ENCODE results near the gene ACRBP. TPM values are rescaled to one million over a fixed set of nuclear protein-coding genes. Genes with fewer than 3 reads are reported as not detected.

Gene ACRBP
- total RNA-seq, 2 experiments from 2014 or later = 4.4 to 9.4 TPM

- no peak overlapping the region for H3K27ac ChIP-seq (ENCODE audit: low read depth, low read length, poor library complexity, severe bottlenecking)
- ChIA-PET POLR2A (interaction anchor here (0.6 kb wide), 1 partner anchor 232 kb away, joined by 4 read pairs; no protein-coding TSS in a partner anchor), CTCF (ENCODE audit: unreplicated experiment) (no interaction called here)
- no peaks in the 10 kb centered on the region for H4K20me1 ChIP-seq (ENCODE audit: insufficient read depth, low read length)
- H3K4me2 ChIP-seq (ENCODE audit: low read length) = no peak overlapping the region
- H3K36me3 ChIP-seq (ENCODE audit: insufficient read depth, low read length) = peaks cover 56% of the 10 kb centered on the region
- TF ChIP-seq, protein P1, sequence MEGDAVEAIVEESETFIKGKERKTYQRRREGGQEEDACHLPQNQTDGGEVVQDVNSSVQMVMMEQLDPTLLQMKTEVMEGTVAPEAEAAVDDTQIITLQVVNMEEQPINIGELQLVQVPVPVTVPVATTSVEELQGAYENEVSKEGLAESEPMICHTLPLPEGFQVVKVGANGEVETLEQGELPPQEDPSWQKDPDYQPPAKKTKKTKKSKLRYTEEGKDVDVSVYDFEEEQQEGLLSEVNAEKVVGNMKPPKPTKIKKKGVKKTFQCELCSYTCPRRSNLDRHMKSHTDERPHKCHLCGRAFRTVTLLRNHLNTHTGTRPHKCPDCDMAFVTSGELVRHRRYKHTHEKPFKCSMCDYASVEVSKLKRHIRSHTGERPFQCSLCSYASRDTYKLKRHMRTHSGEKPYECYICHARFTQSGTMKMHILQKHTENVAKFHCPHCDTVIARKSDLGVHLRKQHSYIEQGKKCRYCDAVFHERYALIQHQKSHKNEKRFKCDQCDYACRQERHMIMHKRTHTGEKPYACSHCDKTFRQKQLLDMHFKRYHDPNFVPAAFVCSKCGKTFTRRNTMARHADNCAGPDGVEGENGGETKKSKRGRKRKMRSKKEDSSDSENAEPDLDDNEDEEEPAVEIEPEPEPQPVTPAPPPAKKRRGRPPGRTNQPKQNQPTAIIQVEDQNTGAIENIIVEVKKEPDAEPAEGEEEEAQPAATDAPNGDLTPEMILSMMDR (conservative IDR thresholded peaks at IDR 0.05; ENCODE audit: low read length) = no peak
- no peak for TF ChIP-seq EZH2phosphoT487 (IDR thresholded peaks at IDR 0.05; ENCODE audit: borderline replicate concordance, low read depth, low read length)
- H2AFZ ChIP-seq (ENCODE audit: low read length) = no peak overlapping the region
- H3K9me3 ChIP-seq (ENCODE audit: low read length) = no peaks in the 10 kb centered on the region
- no peaks in the 10 kb centered on the region for H3K9me2 ChIP-seq (ENCODE audit: insufficient read depth, low read length)
- BruUV-seq (replicated peaks) = no TSS peak
- intact Hi-C loops (cut with micrococcal nuclease; ENCODE audit: unreplicated experiment) = no loop called here
- H3K4me3 ChIP-seq (ENCODE audit: low read depth, low read length, poor library complexity, severe bottlenecking) = no peak overlapping the region
- H3K79me2 ChIP-seq (ENCODE audit: insufficient read depth, low read depth, low read length) = peaks cover 12% of the 10 kb centered on the region; the same call in 1 of the 2 replicates
- peaks cover 27% of the 10 kb centered on the region for H3K4me1 ChIP-seq (ENCODE audit: insufficient read depth, low read length, poor library complexity, severe bottlenecking)
- DNase-seq (ENCODE audit: low spot score) = no peak
Observed at GRCh38 chr12:6666211-6666610, 19.0 kb upstream of the ACRBP start.

DNA sequence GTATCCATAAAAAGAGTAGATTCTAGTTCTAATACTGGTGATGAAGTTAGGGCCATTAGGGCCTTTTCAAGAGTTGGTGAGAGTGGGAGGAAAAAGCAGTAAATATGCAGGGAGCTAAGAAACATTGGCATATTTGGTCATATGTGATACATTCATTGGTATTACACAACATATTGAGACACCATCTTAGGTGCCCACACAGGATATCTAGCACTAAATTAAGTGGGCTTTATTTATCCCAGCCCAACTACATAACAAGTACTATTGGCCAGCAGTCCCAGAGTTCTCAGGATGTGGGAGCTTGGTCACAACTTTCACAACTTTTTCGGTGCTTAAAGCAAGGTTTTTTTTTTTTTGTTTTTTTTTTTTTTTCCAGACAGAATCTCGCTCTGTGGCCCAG is 17.7 kb upstream of the ACRBP start:
- no peak for TF ChIP-seq EZH2phosphoT487 (IDR thresholded peaks at IDR 0.05; ENCODE audit: borderline replicate concordance, low read depth, low read length)
- TF ChIP-seq, protein P1 (conservative IDR thresholded peaks at IDR 0.05; ENCODE audit: low read length) = no peak
- Histone ChIP-seq H4K20me1 (ENCODE audit: insufficient read depth, low read length) (no peaks in the 10 kb centered on the region), H3K4me1 (ENCODE audit: insufficient read depth, low read length, poor library complexity, severe bottlenecking) (peaks cover 19% of the 10 kb centered on the region), H3K4me2 (ENCODE audit: low read length) (no peak overlapping the region), H3K9me3 (ENCODE audit: low read length) (no peaks in the 10 kb centered on the region), H2AFZ (ENCODE audit: low read length) (no peak overlapping the region), H3K9me2 (ENCODE audit: insufficient read depth, low read length) (no peaks in the 10 kb centered on the region), H3K79me2 (ENCODE audit: insufficient read depth, low read depth, low read length) (peaks cover 12% of the 10 kb centered on the region; the same call in 1 of the 2 replicates), H3K36me3 (ENCODE audit: insufficient read depth, low read length) (peaks cover 43% of the 10 kb centered on the region), H3K27ac (ENCODE audit: low read depth, low read length, poor library complexity, severe bottlenecking) (no peak overlapping the region), H3K4me3 (ENCODE audit: low read depth, low read length, poor library complexity, severe bottlenecking) (no peak overlapping the region)
- DNase-seq (ENCODE audit: low spot score) = no peak
- ChIA-PET CTCF (ENCODE audit: unreplicated experiment) (no interaction called here), POLR2A (interaction anchor here (0.6 to 1.8 kb wide), 6 partner anchors 19 to 57 kb away, joined by 3 to 9 read pairs (median 4); partner anchors contain the start of gene ZNF384)
- intact Hi-C loops (cut with micrococcal nuclease; ENCODE audit: unreplicated experiment) = no loop called here
- BruUV-seq (replicated peaks) = no TSS peak

Measured in OCI-LY7 (cell line).